ENCODE measurements around the gene STAT5B.

The STAT5B gene

GRCh38 chr17:42179911-42180410, 96.2 kb downstream of the STAT5B start:
- no peak for DNase-seq (ENCODE audit: low read depth)

GRCh38 chr17:42179335-42179734, 96.9 kb downstream of the STAT5B start:
- no peak for DNase-seq (ENCODE audit: low read depth)

GRCh38 chr17:42178817-42179216, 97.4 kb downstream of the STAT5B start:
- DNase-seq (ENCODE audit: low read depth), result no peak

GRCh38 chr17:42177684-42178083, 98.5 kb downstream of the STAT5B start:
- DNase-seq (ENCODE audit: low read depth), result no peak

GRCh38 chr17:42174126-42174783, 101.9 kb downstream of the STAT5B start:
- DNase-seq (ENCODE audit: low read depth), result no peak

- no peak for DNase-seq (ENCODE audit: low read depth)
Observed at GRCh38 chr17:42171831-42172230, 104.4 kb downstream of the STAT5B start.

GRCh38 chr17:42169351-42169750, 106.8 kb downstream of the STAT5B start:
- no peak for DNase-seq (ENCODE audit: low read depth)

GRCh38 chr17:42167807-42168206, 108.4 kb downstream of the STAT5B start:
- no peak for DNase-seq (ENCODE audit: low read depth)

- no peak for DNase-seq (ENCODE audit: low read depth)
Observed at GRCh38 chr17:42166196-42166763, 109.9 kb downstream of the STAT5B start.

GRCh38 chr17:42165751-42166150, 110.4 kb downstream of the STAT5B start:
- DNase-seq (ENCODE audit: low read depth), result no peak

- DNase-seq (ENCODE audit: low read depth), result no peak
Observed at GRCh38 chr17:42163696-42164407, 112.3 kb downstream of the STAT5B start.

- no peak for DNase-seq (ENCODE audit: low read depth)
Observed at GRCh38 chr17:42163113-42163512, 113.1 kb downstream of the STAT5B start.

- DNase-seq (ENCODE audit: low read depth), result no peak
Observed at GRCh38 chr17:42160531-42160910, 115.7 kb downstream of the STAT5B start.

- DNase-seq (ENCODE audit: low read depth), result no peak
Observed at GRCh38 chr17:42159796-42160530, 116.2 kb downstream of the STAT5B start.

- no peak for DNase-seq (ENCODE audit: low read depth)
Observed at GRCh38 chr17:42155614-42156045, 120.6 kb downstream of the STAT5B start.

- DNase-seq (ENCODE audit: low read depth), result no peak
Observed at GRCh38 chr17:42153919-42154742, 122.1 kb downstream of the STAT5B start.
